ENCODE data around the gene INSRR.

DNA sequence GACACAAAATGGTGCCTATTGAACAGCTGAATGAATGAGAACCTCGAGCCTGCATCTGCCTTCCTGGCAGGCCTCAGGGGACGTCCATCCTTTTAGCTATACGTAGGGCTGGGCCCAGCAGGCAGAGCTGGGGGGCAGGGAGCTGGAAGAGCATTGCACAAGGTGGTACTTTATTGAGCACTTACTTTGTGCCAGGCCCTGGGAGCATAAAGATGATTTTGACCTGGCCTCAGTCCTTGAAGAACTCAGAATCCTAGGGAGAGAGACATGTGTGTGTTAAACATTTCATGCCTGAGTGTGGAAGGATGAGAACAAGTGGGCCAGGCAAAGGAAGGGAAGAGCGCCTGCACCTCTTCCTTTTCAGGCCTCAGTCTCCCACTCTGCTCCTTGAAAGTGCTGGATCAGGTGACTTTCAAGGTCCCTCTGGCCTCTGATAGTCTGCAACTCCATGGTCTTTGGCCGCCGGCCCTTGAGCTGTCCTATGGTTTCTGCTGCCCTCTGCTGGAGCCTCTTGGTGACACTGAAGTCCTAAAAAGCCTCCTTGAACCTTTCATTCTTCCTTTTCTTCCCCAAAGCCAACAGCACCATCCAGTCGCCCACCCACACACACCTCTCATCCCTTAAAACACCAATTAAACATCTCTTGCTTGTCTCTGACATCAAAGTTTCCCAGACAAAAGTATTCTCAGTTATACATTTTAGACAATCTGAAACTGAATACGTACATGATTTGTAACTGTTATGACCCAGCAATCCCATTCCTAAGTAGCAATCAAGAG lies 31.1 kb upstream of the INSRR start:
- TF ChIP-seq, protein P1, sequence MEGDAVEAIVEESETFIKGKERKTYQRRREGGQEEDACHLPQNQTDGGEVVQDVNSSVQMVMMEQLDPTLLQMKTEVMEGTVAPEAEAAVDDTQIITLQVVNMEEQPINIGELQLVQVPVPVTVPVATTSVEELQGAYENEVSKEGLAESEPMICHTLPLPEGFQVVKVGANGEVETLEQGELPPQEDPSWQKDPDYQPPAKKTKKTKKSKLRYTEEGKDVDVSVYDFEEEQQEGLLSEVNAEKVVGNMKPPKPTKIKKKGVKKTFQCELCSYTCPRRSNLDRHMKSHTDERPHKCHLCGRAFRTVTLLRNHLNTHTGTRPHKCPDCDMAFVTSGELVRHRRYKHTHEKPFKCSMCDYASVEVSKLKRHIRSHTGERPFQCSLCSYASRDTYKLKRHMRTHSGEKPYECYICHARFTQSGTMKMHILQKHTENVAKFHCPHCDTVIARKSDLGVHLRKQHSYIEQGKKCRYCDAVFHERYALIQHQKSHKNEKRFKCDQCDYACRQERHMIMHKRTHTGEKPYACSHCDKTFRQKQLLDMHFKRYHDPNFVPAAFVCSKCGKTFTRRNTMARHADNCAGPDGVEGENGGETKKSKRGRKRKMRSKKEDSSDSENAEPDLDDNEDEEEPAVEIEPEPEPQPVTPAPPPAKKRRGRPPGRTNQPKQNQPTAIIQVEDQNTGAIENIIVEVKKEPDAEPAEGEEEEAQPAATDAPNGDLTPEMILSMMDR (IDR thresholded peaks at IDR 0.05; ENCODE audit: borderline replicate concordance, extremely low read depth, low read length, poor library complexity, severe bottlenecking) = peak; percentile 84
- TF ChIP-seq EZH2 (IDR thresholded peaks at IDR 0.05; ENCODE audit: borderline replicate concordance, low read depth, low read length, severe bottlenecking) = no peak

Measured in DND-41 (cell line).